IMR-90 (cell line): Measurements from ENCODE around the gene EXOC2. TPM values are rescaled to one million over a fixed set of nuclear protein-coding genes. Genes with fewer than 3 reads are reported as not detected.

Experiments
- ATAC-seq: fragments of 200-7000 bp; cut with Tn5 transposase; 2 replicates; pipeline ENCODE4 v1.9.1; 2020; ENCODE audit warnings: low read depth, mild to moderate bottlenecking, moderate library complexity
- BruUV-seq: library from RNA; stranded (reverse); fragments of 400-500 nt; replicated peaks from 2 replicates; lab custom pipeline; 2021; lab: Mats Ljungman, UMichigan
- CTCF ChIA-PET: fragments of 300-600 bp; formaldehyde crosslinking; extraction: SDS; loops from one replicate; lab custom pipeline; 2021; ENCODE audit warnings: antibody characterized with exemption; lab: Yijun Ruan, JAX
- POLR2A ChIA-PET: fragments of 300-600 bp; sonication (Branson Sonifier 250); formaldehyde crosslinking; loops from one replicate; lab custom pipeline; 2022; ENCODE audit warnings: antibody characterized with exemption; ENCODE audit not compliant: unreplicated experiment; lab: Charles Lee
- DNase-seq: peaks from one replicate; pipeline ENCODE4 v3.0.0; 2013
- H2AFZ ChIP-seq: replicated peaks from 2 replicates; pipeline ENCODE3; 2013; ENCODE audit warnings: low read length, mild to moderate bottlenecking; ENCODE audit not compliant: poor library complexity
- H2AK5ac ChIP-seq: 2 replicates; pipeline ENCODE4 v1.6.1; 2013; ENCODE audit warnings: low read depth, low read length, inconsistent platforms
- H2AK9ac ChIP-seq: replicated peaks from 2 replicates; pipeline ENCODE3; 2013; ENCODE audit warnings: mild to moderate bottlenecking, low read depth, low read length, moderate library complexity; ENCODE audit not compliant: poor library complexity
- H2BK120ac ChIP-seq: 2 replicates; pipeline ENCODE4 v1.6.1; 2013; ENCODE audit warnings: low read depth, low read length, inconsistent platforms
- H2BK15ac ChIP-seq: 3 replicates; pipeline ENCODE4 v1.6.1; 2013; ENCODE audit warnings: low read depth, low read length, inconsistent platforms
- H2BK20ac ChIP-seq: 2 replicates; pipeline ENCODE4 v1.6.1; 2013; ENCODE audit warnings: low read depth, mild to moderate bottlenecking, inconsistent platforms, low read length, moderate library complexity
- H2BK5ac ChIP-seq: 2 replicates; pipeline ENCODE4 v1.6.1; 2013; ENCODE audit warnings: mild to moderate bottlenecking, low read depth, low read length, inconsistent platforms; ENCODE audit not compliant: poor library complexity, severe bottlenecking
- H3K14ac ChIP-seq: replicated peaks from 2 replicates; pipeline ENCODE4 v1.6.1; 2013; ENCODE audit warnings: low read depth, low read length, inconsistent platforms
- H3K18ac ChIP-seq: 2 replicates; pipeline ENCODE4 v1.6.1; 2013; ENCODE audit warnings: low read depth, low read length, control low read depth
- H3K23ac ChIP-seq: 2 replicates; pipeline ENCODE4 v1.6.1; 2013; ENCODE audit warnings: low read depth, low read length, inconsistent platforms
- H3K27ac ChIP-seq: 2 replicates; pipeline ENCODE4 v1.5.1; 2013; ENCODE audit warnings: mild to moderate bottlenecking, control low read depth, low read length; ENCODE audit not compliant: insufficient read depth
- H3K27me3 ChIP-seq: 2 replicates; pipeline ENCODE4 v1.6.1; 2013; ENCODE audit warnings: low read length; ENCODE audit not compliant: control insufficient read depth, insufficient read depth
- H3K36me3 ChIP-seq: 2 replicates; pipeline ENCODE4 v1.6.1; 2013; ENCODE audit warnings: low read length, mixed read lengths; ENCODE audit not compliant: control insufficient read depth, insufficient read depth
- H3K4ac ChIP-seq: 2 replicates; pipeline ENCODE4 v1.6.1; 2013; ENCODE audit warnings: low read depth, low read length, inconsistent platforms
- H3K4me1 ChIP-seq: 2 replicates; pipeline ENCODE4 v1.6.1; 2013; ENCODE audit warnings: low read length, mixed read lengths; ENCODE audit not compliant: control insufficient read depth, insufficient read depth
- H3K4me2 ChIP-seq: 2 replicates; pipeline ENCODE4 v1.6.1; 2013; ENCODE audit warnings: low read depth, mild to moderate bottlenecking, control low read depth, low read length, moderate library complexity
- H3K4me3 ChIP-seq: 2 replicates; pipeline ENCODE4 v1.5.1; 2013; ENCODE audit warnings: low read depth, mild to moderate bottlenecking, control low read depth, low read length, moderate library complexity; ENCODE audit not compliant: insufficient read depth
- H3K56ac ChIP-seq: 2 replicates; pipeline ENCODE4 v1.6.1; 2013; ENCODE audit warnings: low read length, inconsistent platforms; ENCODE audit not compliant: insufficient read depth; ENCODE audit errors: extremely low read depth
- H3K79me1 ChIP-seq, 2 experiments: 2 replicates each; pipeline ENCODE4 v1.6.1; 2013; ENCODE audit warnings: low read length in 2 of 2, inconsistent platforms in 1 of 2, low read depth in 1 of 2
- H3K9ac ChIP-seq: 2 replicates; pipeline ENCODE4 v1.6.1; 2013; ENCODE audit warnings: low read depth, low read length, control low read depth
- H3K9me1 ChIP-seq: 2 replicates; pipeline ENCODE4 v1.6.1; 2013; ENCODE audit warnings: low read length, inconsistent platforms; ENCODE audit not compliant: insufficient read depth
- H3K9me3 ChIP-seq: 2 replicates; pipeline ENCODE4 v1.6.1; 2013; ENCODE audit warnings: low read length; ENCODE audit not compliant: control insufficient read depth, insufficient read depth
- H4K20me1 ChIP-seq: 2 replicates; pipeline ENCODE4 v1.6.1; 2013; ENCODE audit warnings: low read length, inconsistent platforms; ENCODE audit not compliant: insufficient read depth
- H4K5ac ChIP-seq: 2 replicates; pipeline ENCODE4 v1.6.1; 2013; ENCODE audit warnings: mild to moderate bottlenecking, low read depth, low read length, control low read depth
- H4K8ac ChIP-seq, 2 experiments: 2 replicates each; pipeline ENCODE4 v1.6.1; 2013; ENCODE audit warnings: low read depth in 2 of 2, low read length in 2 of 2, control low read depth in 1 of 2, inconsistent platforms in 1 of 2
- H4K91ac ChIP-seq: 2 replicates; pipeline ENCODE4 v1.6.1; 2013; ENCODE audit warnings: low read depth, low read length, inconsistent platforms; ENCODE audit not compliant: insufficient read depth
- MAFK ChIP-seq: IDR thresholded peaks from 2 replicates; pipeline ENCODE4 v1.6.1; 2012; ENCODE audit warnings: low read depth, low read length, improper control_type of control experiment
- NFE2L2 ChIP-seq: fragments of 150-350 bp; IDR thresholded peaks from 2 replicates; pipeline ENCODE4 v1.6.1; 2016; ENCODE audit warnings: low read depth, mild to moderate bottlenecking, low read length
- POLR2A ChIP-seq: IDR thresholded peaks from 2 replicates; pipeline ENCODE4 v1.6.1; 2012; ENCODE audit warnings: mild to moderate bottlenecking, low read depth, low read length
- RFX5 ChIP-seq: IDR thresholded peaks from 2 replicates; pipeline ENCODE4 v1.8.0; 2012; ENCODE audit warnings: low read depth, mild to moderate bottlenecking, low read length, moderate library complexity
- USF2 ChIP-seq: fragments of 150-350 bp; IDR thresholded peaks from 2 replicates; pipeline ENCODE4 v1.6.1; 2017; ENCODE audit warnings: mild to moderate bottlenecking, antibody characterized with exemption, low read length, low read depth
- WGBS, 2 experiments: methylation state at CpG; one replicate each; pipeline versions ENCODE4 v1.1.5 to v1.1.7; 2013; ENCODE audit warnings: missing lambda C conversion rate in 2 of 2; ENCODE audit not compliant: insufficient read length in 1 of 2; ENCODE audit errors: extremely low coverage in 2 of 2; 5-methylcytosine and 5-hydroxymethylcytosine counted together
- dilution Hi-C: fragments of 300-500 bp; cut with HindIII; formaldehyde crosslinking; loops from one replicate; pipeline ENCODE4 v1.14.3; 2018; ENCODE audit warnings: low sequenced_read_pairs; ENCODE audit not compliant: unreplicated experiment
- in situ Hi-C: fragments of 300-500 bp; cut with MboI; formaldehyde crosslinking; loops from 3 replicates; pipeline ENCODE4 v1.14.3; 2019; ENCODE audit warnings: low sequenced_read_pairs, inconsistent platforms, mixed read lengths
- intact Hi-C: fragments of 100-400 bp; cut with micrococcal nuclease; formaldehyde crosslinking; loops from 2 replicates; pipeline ENCODE4 v1.10.0; 2022
- polyA plus RNA-seq, 3 experiments: library from polyadenylated mRNA; depleted of rRNA; stranded (reverse); fragments of >200 nt; gene quantifications; 2 replicates each; pipeline ENCODE4 v1.2.3, GENCODE V29; 2012; ENCODE audit warnings: low replicate concordance in 1 of 3
- total RNA-seq: library from RNA; depleted of rRNA; stranded (reverse); fragments of >200 nt; gene quantifications from 2 replicates; pipeline ENCODE4 v1.2.3, GENCODE V29; 2012

EXOC2 gene
- total and polyA plus RNA-seq, 2 of the 4 experiments (the other 2 are of a cell fraction) = 13.1 to 37.3 TPM

GRCh38 chr6:667253-667927 is 25.5 kb downstream of the EXOC2 start:
- Histone ChIP-seq H3K4me1 (no peaks in the 10 kb centered on the region), H3K14ac (no peak overlapping the region), H2AK5ac (no peak overlapping the region), H3K23ac (no peak overlapping the region), H3K9ac (no peak overlapping the region), H4K8ac (no peak overlapping the region), H2AK9ac (no peak overlapping the region), H3K18ac (no peak overlapping the region), H2AFZ (no peak overlapping the region), H2BK120ac (no peak overlapping the region), H2BK20ac (no peak overlapping the region), H3K4me2 (no peak overlapping the region), H3K4me3 (no peak overlapping the region), H2BK5ac (no peak overlapping the region), H4K91ac (no peak overlapping the region), H3K9me3 (no peaks in the 10 kb centered on the region), H4K5ac (no peak overlapping the region), H3K36me3 (peaks cover 5% of the 10 kb centered on the region), H2BK15ac (no peak overlapping the region), H3K27ac (no peak overlapping the region), H4K20me1 (peaks cover 17% of the 10 kb centered on the region; the same call in 1 of the 2 replicates), H3K9me1 (peaks cover 14% of the 10 kb centered on the region; the same call in 1 of the 2 replicates), H3K4ac (no peak overlapping the region), H3K56ac (no peak overlapping the region), H3K79me1 (peaks cover 23 to 54% of the 10 kb centered on the region in 2 experiments), H3K27me3 (no peaks in the 10 kb centered on the region)
- intact Hi-C loops = no loop called here
- BruUV-seq = no TSS peak
- 100% methylated on average over 1 of the region's 7 CpGs; no CpG with 5 or more reads in 1 of the 2 experiments for WGBS, 2 experiments
- CTCF ChIA-PET = no interaction called here
- no peak for TF ChIP-seq USF2
- no peak for TF ChIP-seq POLR2A
- no peak for TF ChIP-seq MAFK
- no peak for TF ChIP-seq NFE2L2
- TF ChIP-seq RFX5 = no peak
- POLR2A ChIA-PET = no interaction called here
- dilution Hi-C loops = no loop called here
- ATAC-seq (no peak), DNase-seq (no peak)
- in situ Hi-C loops = no loop called here
